GM19099 (cell line): Measurements from ENCODE around the gene SUMO3.

Source experiments
- POLR2A ChIP-seq: IDR thresholded peaks from 3 replicates; pipeline ENCODE4 v1.6.1; 2011; ENCODE audit warnings: low read depth; ENCODE audit not compliant: insufficient read length; ENCODE audit errors: extremely low read depth

SUMO3 gene

DNA sequence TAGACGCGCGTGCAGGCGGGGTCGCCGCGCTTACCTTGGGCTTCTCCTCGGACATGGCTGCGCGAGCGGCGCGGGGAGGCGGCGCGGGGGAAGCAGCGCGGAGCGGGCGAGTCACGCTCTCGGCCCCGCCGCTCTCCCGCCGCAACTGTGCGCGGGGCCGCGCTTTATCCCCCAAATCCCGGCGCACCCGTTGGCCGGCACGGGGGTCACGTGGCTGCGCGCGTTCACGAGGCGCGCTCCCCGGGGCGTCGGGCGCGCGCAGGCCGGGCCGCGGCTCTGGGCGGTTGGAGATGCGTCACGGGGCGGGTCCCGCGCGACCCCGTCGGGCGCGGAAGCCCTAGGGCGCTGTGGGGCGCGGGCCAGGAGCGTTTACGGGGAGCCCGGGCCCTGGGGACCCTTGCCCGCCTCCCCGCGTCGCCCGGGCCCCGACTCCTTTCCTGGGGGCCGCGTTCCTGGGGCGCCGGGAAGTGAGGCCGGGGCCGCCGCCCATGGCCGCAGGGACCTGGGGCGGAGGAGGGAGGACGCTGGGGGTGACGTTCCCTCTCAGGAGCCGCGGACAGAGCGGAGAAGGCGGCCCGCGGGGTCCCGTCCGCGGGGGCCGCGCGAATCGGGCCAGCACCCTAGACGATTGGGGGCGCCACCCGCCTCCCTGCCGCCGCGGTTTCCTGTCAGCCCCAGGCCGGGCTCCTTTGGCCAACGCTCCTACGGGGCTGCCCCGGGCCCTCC, at the start of gene SUMO3:
Gene SUMO3 (minus strand): TSS at position 149 of the 726 bp plus-strand sequence. CDS start 94 bp downstream, at position 55.
- peak; percentile 89 for TF ChIP-seq POLR2A

DNA sequence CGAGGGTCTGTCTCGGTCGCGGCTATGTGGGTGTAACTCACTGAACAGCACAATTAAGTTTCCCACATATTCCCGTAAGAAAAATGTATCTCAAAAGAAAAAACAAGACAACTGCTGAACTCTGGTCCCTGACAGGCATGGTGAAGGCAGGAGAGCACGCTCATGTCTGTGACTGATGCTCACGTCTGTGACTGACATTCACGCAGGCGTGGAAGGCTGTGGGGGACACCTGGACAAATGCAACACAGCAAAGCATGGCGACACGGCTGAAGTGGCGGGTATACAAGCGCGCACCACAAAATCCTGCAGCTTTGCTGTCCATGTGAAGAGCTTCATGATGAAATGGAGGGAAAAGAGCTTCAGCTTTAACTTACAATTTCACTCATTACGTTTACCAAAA, 49.6 kb upstream of the SUMO3 start:
- TF ChIP-seq POLR2A: no peak

- TF ChIP-seq POLR2A: no peak
Measured at GRCh38 chr21:44866780-44867179, 48.9 kb upstream of the SUMO3 start.

- TF ChIP-seq POLR2A: no peak
Measured at GRCh38 chr21:44865561-44866280, 47.9 kb upstream of the SUMO3 start.

DNA sequence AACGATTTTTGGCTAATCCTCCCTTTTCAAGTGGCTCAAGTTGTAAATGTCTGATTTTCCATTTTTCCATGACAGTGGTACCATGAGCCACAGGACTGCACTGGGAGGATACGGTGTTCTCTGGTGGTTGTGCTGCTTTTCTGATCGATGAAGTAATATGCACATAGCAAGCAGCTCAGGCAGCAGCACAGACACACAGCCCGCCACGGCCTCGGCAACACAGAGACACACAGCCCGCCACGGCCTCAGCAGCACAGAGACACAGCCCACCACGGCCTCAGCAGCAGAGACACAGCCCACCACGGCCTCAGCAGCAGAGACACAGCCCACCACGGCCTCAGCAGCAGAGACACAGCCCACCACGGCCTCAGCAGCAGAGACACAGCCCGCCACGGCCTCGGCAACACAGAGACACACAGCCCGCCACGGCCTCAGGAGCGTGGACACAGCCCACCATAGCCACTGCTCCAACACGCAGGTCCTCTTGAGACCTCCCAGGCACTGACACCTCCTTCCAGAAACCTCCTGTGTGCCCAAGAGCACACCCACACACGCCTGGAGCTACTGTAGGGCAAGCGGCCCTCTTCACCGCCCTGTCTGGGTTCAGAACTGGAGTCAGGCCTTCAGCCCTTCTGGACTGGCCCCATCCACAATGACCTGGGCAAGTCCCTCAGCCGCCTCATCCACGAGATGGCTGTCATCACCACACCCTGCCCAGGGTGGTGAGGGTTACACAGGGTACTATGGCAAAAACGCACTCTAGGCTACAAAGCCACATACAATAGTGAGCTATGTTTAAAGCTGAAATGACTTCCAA, 45.2 kb upstream of the SUMO3 start:
- TF ChIP-seq POLR2A: no peak

- TF ChIP-seq POLR2A: no peak
Measured at GRCh38 chr21:44858791-44859190, 40.9 kb upstream of the SUMO3 start.

DNA sequence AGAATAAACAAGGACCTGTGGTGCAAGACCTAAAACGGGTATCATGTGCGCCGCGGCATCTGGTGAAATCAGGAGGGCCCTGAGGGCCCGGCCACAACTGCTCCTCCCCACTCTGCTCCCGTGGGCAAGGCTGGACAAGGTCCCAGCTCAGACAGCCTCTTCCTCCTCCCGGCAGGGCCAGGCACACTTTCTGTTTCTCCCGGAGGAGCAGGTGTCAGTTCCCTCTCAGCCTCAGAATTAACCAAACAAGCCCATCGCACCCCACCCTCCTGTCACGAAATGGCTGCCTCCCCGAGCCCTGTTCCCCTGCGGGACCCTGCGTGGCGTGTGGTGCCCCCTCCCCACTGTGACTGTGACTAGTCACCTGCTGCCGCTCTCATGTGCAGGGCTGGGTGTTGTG, 40.4 kb upstream of the SUMO3 start:
- no peak for TF ChIP-seq POLR2A

DNA sequence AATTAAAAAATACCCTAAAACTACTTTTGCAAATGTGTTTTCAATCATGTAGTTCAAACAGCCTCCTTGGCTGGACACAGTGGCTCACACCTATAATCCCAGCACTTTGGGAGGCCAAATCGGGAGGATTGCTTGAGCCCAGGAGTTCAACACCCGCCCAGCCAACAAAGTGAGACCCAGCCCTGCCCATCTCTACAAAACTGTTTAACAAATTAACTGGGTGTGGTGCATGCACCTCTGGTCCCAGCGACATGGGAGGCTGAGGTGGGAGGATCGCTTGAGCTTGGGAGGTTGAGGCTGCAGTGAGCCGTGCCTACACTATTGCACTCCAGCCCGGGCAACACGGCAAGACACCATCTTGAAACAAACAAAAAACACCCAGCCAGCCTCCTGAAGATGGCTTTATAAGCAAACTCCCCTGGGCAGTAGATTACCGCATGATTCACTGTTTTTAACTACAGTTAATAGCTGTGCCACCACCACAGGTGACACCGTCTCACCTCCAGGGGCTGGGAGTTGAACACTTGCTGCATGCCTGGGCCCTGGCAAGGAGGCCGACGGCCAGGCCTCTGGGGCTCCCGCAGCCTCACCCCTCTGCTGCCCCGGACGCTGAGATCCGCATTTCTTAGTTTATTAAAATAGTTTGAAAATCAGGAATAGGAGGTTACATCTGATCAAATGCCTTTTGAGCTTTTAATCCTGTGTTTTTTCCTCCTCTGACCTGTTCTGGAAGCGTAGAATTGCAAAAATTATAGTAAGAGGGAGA, 39.4 kb upstream of the SUMO3 start:
- no peak for TF ChIP-seq POLR2A

DNA sequence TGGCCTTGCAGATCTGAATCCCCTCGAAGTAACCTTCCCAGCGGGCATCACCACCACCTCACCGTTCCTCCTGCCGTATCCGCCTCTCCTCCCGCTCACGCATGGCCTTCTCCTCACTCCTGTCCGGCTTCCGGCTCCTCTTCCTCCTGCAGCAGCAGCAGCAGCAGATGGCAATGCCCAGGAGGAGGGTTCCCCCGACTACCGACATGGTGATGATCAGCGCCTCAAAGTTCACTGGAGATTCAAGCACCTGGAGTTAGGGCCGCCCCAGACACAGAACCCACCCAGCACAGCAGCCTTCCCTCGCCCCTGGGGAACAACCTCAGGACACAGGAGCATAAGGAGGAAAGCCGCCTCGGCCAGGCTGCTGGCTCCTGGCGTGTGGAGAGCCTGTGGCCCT, 38.3 kb upstream of the SUMO3 start:
- no peak for TF ChIP-seq POLR2A

DNA sequence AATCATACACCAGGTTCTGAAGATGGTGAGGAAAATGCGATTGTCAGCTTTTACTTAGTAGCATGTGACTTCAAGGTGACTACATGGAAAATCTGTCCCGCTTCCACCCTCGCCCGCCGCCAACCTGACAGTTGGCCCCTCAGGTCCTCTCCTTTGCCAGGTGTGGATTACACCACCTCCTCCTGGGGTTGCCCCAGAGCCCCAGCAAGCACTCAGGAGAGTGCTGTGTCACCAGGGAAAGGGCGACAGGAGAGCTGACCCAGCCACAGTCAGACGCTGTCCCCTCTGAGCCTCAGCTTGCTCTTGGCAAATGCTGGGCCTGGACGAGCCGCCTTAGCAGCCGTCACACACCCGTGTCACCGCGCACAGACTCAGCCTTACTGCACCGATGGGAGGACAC, 37.7 kb upstream of the SUMO3 start:
- TF ChIP-seq POLR2A: no peak

- no peak for TF ChIP-seq POLR2A
Measured at GRCh38 chr21:44854664-44855446, 37.0 kb upstream of the SUMO3 start.

- no peak for TF ChIP-seq POLR2A
Measured at GRCh38 chr21:44854391-44854663, 36.5 kb upstream of the SUMO3 start.

GRCh38 chr21:44853601-44854390, 35.9 kb upstream of the SUMO3 start:
- no peak for TF ChIP-seq POLR2A
